Upper lobe of left lung (tissue), 6 donors: ENCODE results near the gene FBXL17. TPM values are rescaled to one million over a fixed set of nuclear protein-coding genes. Genes with fewer than 3 reads are reported as not detected.

Experiments
- ATAC-seq, 2 donors: fragments of 200-7000 bp; cut with Tn5 transposase; one replicate each; pipeline ENCODE4 v1.9.1; 2022; ENCODE audit warnings: mild to moderate bottlenecking in 2 of 2, moderate library complexity in 2 of 2; ENCODE audit not compliant: low FRiP score in 2 of 2
- DNase-seq, 2 donors: peaks; one replicate each; pipeline ENCODE4 v3.0.0-alpha.2; 2019 to 2020
- H3K27ac ChIP-seq, 4 donors: fragments of 200-600 bp; sonication (generic); one replicate each; pipeline ENCODE4 v1.5.1; 2016 to 2019
- H3K27me3 ChIP-seq, 4 donors: fragments of 200-600 bp; sonication (generic); one replicate each; pipeline ENCODE4 v1.5.1; 2017 to 2019
- H3K36me3 ChIP-seq, 4 donors: fragments of 200-600 bp; sonication (generic); one replicate each; pipeline ENCODE4 v1.5.1; 2016 to 2019
- H3K4me1 ChIP-seq, 4 donors: fragments of 200-600 bp; sonication (generic); one replicate each; pipeline ENCODE4 v1.5.1; 2018 to 2019
- H3K4me3 ChIP-seq, 4 donors: fragments of 200-600 bp; sonication (generic); one replicate each; pipeline ENCODE4 v1.5.1; 2017 to 2019; ENCODE audit warnings: mild to moderate bottlenecking in 2 of 4, moderate library complexity in 1 of 4
- H3K9me3 ChIP-seq, 4 donors: fragments of 200-600 bp; sonication (generic); one replicate each; pipeline ENCODE4 v1.5.1; 2018 to 2019
- CTCF ChIP-seq, 6 experiments: fragments of 450-650 bp in 4 of 6; fragments of 200-600 bp in 2 of 6; sonication (generic) in 2 of 6; IDR thresholded peaks; one replicate each; pipeline ENCODE4 v1.5.1; 2016 to 2019; ENCODE audit warnings: antibody characterized with exemption in 6 of 6
- EP300 ChIP-seq, 4 donors: sonication (generic); formaldehyde crosslinking; IDR thresholded peaks; one replicate each; pipeline ENCODE4 v1.5.1; 2017; ENCODE audit warnings: antibody characterized with exemption in 4 of 4, control low read depth in 2 of 4
- POLR2A ChIP-seq, 4 donors: fragments of 450-650 bp; IDR thresholded peaks; one replicate each; pipeline ENCODE4 v1.5.1; 2016 to 2017; ENCODE audit warnings: antibody characterized with exemption in 4 of 4, mild to moderate bottlenecking in 2 of 4
- POLR2AphosphoS5 ChIP-seq, 2 donors: sonication (generic); formaldehyde crosslinking; IDR thresholded peaks; one replicate each; pipeline ENCODE4 v1.5.1; 2017; ENCODE audit warnings: antibody characterized with exemption in 2 of 2
- WGBS, 2 donors: methylation state at CpG; one replicate each; pipeline ENCODE4 v1.1.5; 2017 to 2018; 5-methylcytosine and 5-hydroxymethylcytosine counted together
- total RNA-seq, 6 donors: library from RNA; depleted of rRNA in 4 of 6; stranded (reverse); fragments of >200 nt in 4 of 6; gene quantifications; one replicate each; pipeline versions ENCODE4 v1.1.0 to v1.2.1, GENCODE V29; 2016 to 2021
- donor health status: DM: no; HTN: no; CAD: no; lungs with moderate emphysema.
- donor health status: DM: no; HTN: yes; CAD: no; lungs with severe emphysema.

Gene FBXL17
- total RNA-seq, 6 donors from 2014 or later: 10.0 to 47.1 (median 16.9) TPM

DNA sequence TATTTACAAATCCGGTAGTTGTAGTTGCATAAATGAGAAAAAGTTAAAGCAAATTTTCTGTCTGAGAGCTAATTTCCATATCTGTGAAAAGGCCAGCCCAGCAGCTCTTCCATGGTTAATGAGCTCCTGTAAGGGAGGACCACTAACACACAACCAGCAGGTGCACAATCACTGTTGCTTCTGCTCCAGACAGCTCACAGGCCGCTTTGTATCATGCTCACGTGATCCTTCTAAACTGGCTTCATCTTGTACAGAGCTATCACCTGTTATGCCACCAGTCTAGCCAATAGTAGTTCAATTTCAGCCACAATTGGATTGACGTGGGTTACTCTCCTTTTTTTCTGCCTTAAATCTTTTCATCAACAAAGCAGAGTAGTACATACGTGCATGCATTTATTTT, 38.3 kb upstream of the FBXL17 start:
- WGBS, 2 donors: 78 to 88% methylated on average over 5 of the region's 5 CpGs
- H3K27me3 ChIP-seq: no peaks in the 10 kb centered on the region
- DNase-seq (no peak), ATAC-seq (no peak)
- H3K27ac ChIP-seq: no peak overlapping the region
- no peaks in the 10 kb centered on the region for H3K9me3 ChIP-seq
- TF ChIP-seq CTCF (IDR thresholded peaks at IDR 0.05) (no peak), POLR2A (IDR thresholded peaks at IDR 0.05) (no peak), EP300 (IDR thresholded peaks at IDR 0.05) (no peak), POLR2AphosphoS5 (IDR thresholded peaks at IDR 0.05) (no peak)
- no peak overlapping the region for H3K4me3 ChIP-seq
- H3K4me1 ChIP-seq: no peaks in the 10 kb centered on the region
- H3K36me3 ChIP-seq: no peaks in the 10 kb centered on the region

- ATAC-seq (no peak), DNase-seq (peak in 1 of 2 donors; percentile 49)
- no peaks in the 10 kb centered on the region for H3K27me3 ChIP-seq
- TF ChIP-seq CTCF (IDR thresholded peaks at IDR 0.05) (no peak), POLR2A (IDR thresholded peaks at IDR 0.05) (no peak), EP300 (IDR thresholded peaks at IDR 0.05) (no peak), POLR2AphosphoS5 (IDR thresholded peaks at IDR 0.05) (no peak)
- H3K27ac ChIP-seq: no peak overlapping the region
- 71 to 89% methylated on average over 6 to 8 of the region's 8 CpGs for WGBS, 2 donors
- no peaks in the 10 kb centered on the region for H3K4me1 ChIP-seq
- no peaks in the 10 kb centered on the region for H3K36me3 ChIP-seq
- H3K9me3 ChIP-seq: no peaks in the 10 kb centered on the region
- H3K4me3 ChIP-seq: no peak overlapping the region
Measured at GRCh38 chr5:108418197-108418596, 36.3 kb upstream of the FBXL17 start.

DNA sequence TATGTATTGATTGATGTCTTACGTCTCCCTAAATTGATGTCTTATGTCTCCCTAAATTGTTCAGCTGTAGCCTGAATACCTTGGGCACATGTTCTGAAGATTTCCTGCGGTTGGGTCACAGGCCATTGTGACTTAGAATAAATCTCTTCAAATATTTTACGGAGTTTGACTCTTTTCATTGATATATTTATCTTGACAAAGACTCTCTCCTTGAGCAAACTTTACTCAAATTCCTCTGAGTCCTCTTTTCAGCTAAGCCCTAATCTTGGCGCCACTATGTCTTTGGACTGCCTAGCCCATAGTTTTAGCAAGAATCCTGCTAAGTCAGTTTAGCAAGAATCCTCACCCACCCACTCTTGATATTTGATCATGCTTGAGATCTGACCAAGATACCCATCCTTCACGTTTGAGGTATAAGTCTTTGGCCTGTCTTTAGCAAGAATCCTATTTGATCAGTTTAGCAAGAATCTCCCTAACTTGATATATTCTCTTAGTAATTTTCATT, 35.3 kb upstream of the FBXL17 start:
- Histone ChIP-seq H3K27ac (no peak overlapping the region), H3K27me3 (no peaks in the 10 kb centered on the region), H3K4me1 (no peaks in the 10 kb centered on the region), H3K9me3 (no peaks in the 10 kb centered on the region), H3K36me3 (no peaks in the 10 kb centered on the region), H3K4me3 (no peak overlapping the region)
- no peak for DNase-seq
- TF ChIP-seq POLR2AphosphoS5 (IDR thresholded peaks at IDR 0.05): no peak
- no peak for TF ChIP-seq POLR2A (IDR thresholded peaks at IDR 0.05)
- no peak for TF ChIP-seq EP300 (IDR thresholded peaks at IDR 0.05)
- TF ChIP-seq CTCF (IDR thresholded peaks at IDR 0.05): no peak
- WGBS, 2 donors: 82 to 85% methylated on average over 5 of the region's 5 CpGs
- ATAC-seq: no peak

GRCh38 chr5:108415726-108416125, 33.8 kb upstream of the FBXL17 start:
- no peak for ATAC-seq

More at GRCh38 chr5:108415726-108416125, 33.8 kb upstream of the FBXL17 start:
- Histone ChIP-seq H3K9me3 (no peaks in the 10 kb centered on the region), H3K4me1 (no peaks in the 10 kb centered on the region), H3K27ac (no peak overlapping the region), H3K4me3 (no peak overlapping the region), H3K27me3 (no peaks in the 10 kb centered on the region), H3K36me3 (no peaks in the 10 kb centered on the region)
- DNase-seq: no peak
- TF ChIP-seq POLR2AphosphoS5 (IDR thresholded peaks at IDR 0.05) (no peak), POLR2A (IDR thresholded peaks at IDR 0.05) (no peak), CTCF (IDR thresholded peaks at IDR 0.05) (no peak), EP300 (IDR thresholded peaks at IDR 0.05) (no peak)
